Measurements from ENCODE around the gene MED10.
A peak's percentile ranks its signal among the peaks of the same experiment; 100 is the strongest.

Gene MED10

GRCh38 chr5:6377905-6378765 lies at the start of gene MED10:
Gene MED10 (minus strand): TSS chr5:6378547. CDS start chr5:6378483, 64 bp downstream.
- peak; percentile 78 for DNase-seq (ENCODE audit: low read depth)
- in situ Hi-C loops (cut with HindIII; ENCODE audit: low sequenced_read_pairs) = no loop called here
- TF ChIP-seq, protein P1, sequence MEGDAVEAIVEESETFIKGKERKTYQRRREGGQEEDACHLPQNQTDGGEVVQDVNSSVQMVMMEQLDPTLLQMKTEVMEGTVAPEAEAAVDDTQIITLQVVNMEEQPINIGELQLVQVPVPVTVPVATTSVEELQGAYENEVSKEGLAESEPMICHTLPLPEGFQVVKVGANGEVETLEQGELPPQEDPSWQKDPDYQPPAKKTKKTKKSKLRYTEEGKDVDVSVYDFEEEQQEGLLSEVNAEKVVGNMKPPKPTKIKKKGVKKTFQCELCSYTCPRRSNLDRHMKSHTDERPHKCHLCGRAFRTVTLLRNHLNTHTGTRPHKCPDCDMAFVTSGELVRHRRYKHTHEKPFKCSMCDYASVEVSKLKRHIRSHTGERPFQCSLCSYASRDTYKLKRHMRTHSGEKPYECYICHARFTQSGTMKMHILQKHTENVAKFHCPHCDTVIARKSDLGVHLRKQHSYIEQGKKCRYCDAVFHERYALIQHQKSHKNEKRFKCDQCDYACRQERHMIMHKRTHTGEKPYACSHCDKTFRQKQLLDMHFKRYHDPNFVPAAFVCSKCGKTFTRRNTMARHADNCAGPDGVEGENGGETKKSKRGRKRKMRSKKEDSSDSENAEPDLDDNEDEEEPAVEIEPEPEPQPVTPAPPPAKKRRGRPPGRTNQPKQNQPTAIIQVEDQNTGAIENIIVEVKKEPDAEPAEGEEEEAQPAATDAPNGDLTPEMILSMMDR (IDR thresholded peaks at IDR 0.05; ENCODE audit: low read depth, low read length, missing control alignments) = no peak
- H3K4me3 ChIP-seq (ENCODE audit: low read depth, low read length) = peak within 1 kb of the TSS; percentile 75

DNA sequence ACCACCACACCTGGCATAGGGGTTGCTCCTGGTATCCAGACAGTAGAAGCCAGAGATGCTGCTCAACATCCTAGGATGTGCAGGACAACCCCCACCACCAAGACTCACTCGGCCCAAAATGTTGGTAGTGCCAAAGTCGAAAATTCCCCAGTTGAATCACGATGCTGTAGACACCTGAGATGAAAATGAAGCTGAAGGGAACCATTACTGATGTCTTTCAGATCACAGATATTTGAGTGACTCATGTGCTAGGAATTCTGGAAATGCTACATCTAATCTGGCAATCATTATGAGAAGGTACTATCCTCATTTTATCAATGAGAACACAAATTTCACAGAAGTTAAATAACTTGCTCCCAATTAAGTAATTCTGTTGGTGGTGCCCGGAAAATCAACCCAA lies 49.3 kb upstream of the MED10 start:
- no peak for DNase-seq (ENCODE audit: low read depth)
- in situ Hi-C loops (cut with HindIII; ENCODE audit: low sequenced_read_pairs) = no loop called here
- no peak overlapping the region for H3K4me3 ChIP-seq (ENCODE audit: low read depth, low read length)
- TF ChIP-seq, protein P1 (IDR thresholded peaks at IDR 0.05; ENCODE audit: low read depth, low read length, missing control alignments) = no peak

GRCh38 chr5:6424700-6425099 lies 46.4 kb upstream of the MED10 start:
- in situ Hi-C loops (cut with HindIII; ENCODE audit: low sequenced_read_pairs) = no loop called here
- TF ChIP-seq, protein P1 (IDR thresholded peaks at IDR 0.05; ENCODE audit: low read depth, low read length, missing control alignments) = no peak
- no peak for DNase-seq (ENCODE audit: low read depth)
- H3K4me3 ChIP-seq (ENCODE audit: low read depth, low read length) = no peak overlapping the region

GRCh38 chr5:6424110-6424659 lies 45.8 kb upstream of the MED10 start:
- in situ Hi-C loops (cut with HindIII; ENCODE audit: low sequenced_read_pairs) = no loop called here
- no peak for DNase-seq (ENCODE audit: low read depth)
- TF ChIP-seq, protein P1 (IDR thresholded peaks at IDR 0.05; ENCODE audit: low read depth, low read length, missing control alignments) = no peak
- no peak overlapping the region for H3K4me3 ChIP-seq (ENCODE audit: low read depth, low read length)

DNA sequence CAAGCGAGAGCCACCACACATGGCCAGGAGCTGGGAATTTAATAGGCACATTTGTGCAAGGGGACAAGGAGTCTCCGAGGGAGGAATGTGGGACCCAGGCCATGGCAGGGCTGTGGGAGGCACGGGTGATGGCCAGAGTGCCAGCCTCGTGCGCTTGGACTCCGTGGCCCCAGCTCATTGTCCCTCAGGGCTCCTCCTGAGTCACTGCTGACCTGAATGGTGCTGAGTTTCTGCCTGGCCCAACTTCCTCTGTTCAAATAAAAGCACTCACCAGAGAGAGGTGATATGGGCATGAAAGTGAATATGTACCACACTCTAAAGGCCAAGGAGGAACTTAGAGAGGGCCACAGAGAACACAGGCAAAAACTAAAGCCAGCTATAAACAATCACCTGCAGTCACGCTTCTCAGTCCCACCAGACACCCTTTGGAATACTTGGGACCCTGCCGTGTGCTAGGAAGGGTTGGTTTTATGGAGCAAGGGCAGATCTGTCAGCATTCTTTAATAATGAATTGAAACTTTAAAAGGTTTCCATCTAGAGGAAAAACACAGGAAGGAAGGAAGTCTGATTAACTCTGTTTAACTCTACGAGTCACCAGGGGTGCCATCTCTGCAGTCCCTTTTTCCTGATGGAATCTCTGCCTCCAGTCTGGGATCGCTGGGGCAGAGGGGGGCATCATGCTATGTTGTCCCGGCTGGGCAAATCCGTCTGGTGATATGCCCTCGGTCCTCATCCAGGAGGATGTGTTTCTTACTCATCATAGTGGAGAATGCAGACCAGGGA lies 45.2 kb upstream of the MED10 start:
- in situ Hi-C loops (cut with HindIII; ENCODE audit: low sequenced_read_pairs) = no loop called here
- DNase-seq (ENCODE audit: low read depth) = no peak
- TF ChIP-seq, protein P1 (IDR thresholded peaks at IDR 0.05; ENCODE audit: low read depth, low read length, missing control alignments) = no peak

DNA sequence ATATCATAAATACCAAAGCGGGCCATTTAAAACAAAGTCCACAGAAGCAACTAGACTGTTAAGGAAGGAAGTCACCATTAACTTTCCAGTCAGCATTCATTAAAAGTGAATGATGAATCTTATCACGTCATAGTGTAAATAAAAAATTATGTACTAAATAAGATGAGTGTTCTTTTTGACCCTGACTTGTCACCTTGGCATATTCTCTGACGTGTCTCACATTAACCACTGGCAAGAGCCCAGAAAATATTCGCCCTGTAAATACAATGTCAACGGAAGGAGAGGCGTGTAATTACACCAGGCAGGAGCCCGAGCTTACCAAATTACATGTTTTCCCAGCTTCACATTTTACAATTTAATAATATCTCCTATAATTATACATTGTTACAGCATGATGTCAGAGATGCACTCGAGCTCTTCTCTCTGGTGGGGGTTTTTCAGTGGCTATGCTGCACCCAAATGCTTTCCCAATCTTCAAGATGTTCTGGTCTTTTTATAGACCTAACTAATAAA lies 41.0 kb upstream of the MED10 start:
- DNase-seq (ENCODE audit: low read depth) = no peak
- TF ChIP-seq, protein P1 (IDR thresholded peaks at IDR 0.05; ENCODE audit: low read depth, low read length, missing control alignments) = no peak
- in situ Hi-C loops (cut with HindIII; ENCODE audit: low sequenced_read_pairs) = no loop called here
- H3K4me3 ChIP-seq (ENCODE audit: low read depth, low read length) = no peak overlapping the region

More for the DNA sequence above, 45.2 kb upstream of the MED10 start:
- H3K4me3 ChIP-seq (ENCODE audit: low read depth, low read length) = no peak overlapping the region

Measured in astrocyte of the cerebellum (primary cell).